K562 (cell line): ENCODE measurements around the gene PTTG1IP.

Experiments used
- CEBPB ChIP-seq: fragments of 450-650 bp; IDR thresholded peaks from 2 replicates; pipeline ENCODE4 v1.6.1; 2016; ENCODE audit warnings: missing genetic modification characterization, missing compliant biosample characterization
- RFX5 ChIP-seq: IDR thresholded peaks from 2 replicates; pipeline ENCODE4 v1.6.1; 2011; ENCODE audit warnings: low read depth, mild to moderate bottlenecking, improper control_type of control experiment, low read length
- SUPT5H ChIP-seq: fragments of 450-650 bp; IDR thresholded peaks from 2 replicates; pipeline ENCODE4 v1.6.1; 2016
- TCF7L2 ChIP-seq: fragments of 150-350 bp; IDR thresholded peaks from 2 replicates; pipeline ENCODE4 v1.6.1; 2016; ENCODE audit warnings: low read depth, mild to moderate bottlenecking, low read length, moderate library complexity
- YY1 ChIP-seq, 3 experiments: IDR thresholded peaks; 2 replicates each; pipeline ENCODE4 v1.6.1; 2011; ENCODE audit warnings: low read length in 2 of 3, mild to moderate bottlenecking in 2 of 3, moderate library complexity in 2 of 3, borderline replicate concordance in 1 of 3, control low read depth in 1 of 3, low read depth in 1 of 3; ENCODE audit not compliant: insufficient read depth in 3 of 3, insufficient replicate concordance in 2 of 3, control insufficient read depth in 1 of 3, insufficient read length in 1 of 3; ENCODE audit errors: extremely low read depth in 1 of 3
- TF ChIP-seq, protein P1 (sequence below): fragments of 250-450 bp; sonication (Bioruptor Pico); IDR thresholded peaks from 2 replicates; pipeline ENCODE4 v1.8.0; 2021; ENCODE audit warnings: moderate library complexity, mild to moderate bottlenecking, inconsistent platforms

- TF ChIP-seq CEBPB (no peak), TCF7L2 (no peak), RFX5 (no peak), SUPT5H (no peak), YY1 (IDR thresholded peaks at IDR 0.05; ENCODE audit: borderline replicate concordance in 1 of 3, control insufficient read depth in 1 of 3, extremely low read depth in 1 of 3, insufficient read depth in 3 of 3, insufficient read length in 1 of 3, insufficient replicate concordance in 2 of 3, low read depth in 1 of 3, low read length in 2 of 3) (no peak)
- TF ChIP-seq, protein P1, sequence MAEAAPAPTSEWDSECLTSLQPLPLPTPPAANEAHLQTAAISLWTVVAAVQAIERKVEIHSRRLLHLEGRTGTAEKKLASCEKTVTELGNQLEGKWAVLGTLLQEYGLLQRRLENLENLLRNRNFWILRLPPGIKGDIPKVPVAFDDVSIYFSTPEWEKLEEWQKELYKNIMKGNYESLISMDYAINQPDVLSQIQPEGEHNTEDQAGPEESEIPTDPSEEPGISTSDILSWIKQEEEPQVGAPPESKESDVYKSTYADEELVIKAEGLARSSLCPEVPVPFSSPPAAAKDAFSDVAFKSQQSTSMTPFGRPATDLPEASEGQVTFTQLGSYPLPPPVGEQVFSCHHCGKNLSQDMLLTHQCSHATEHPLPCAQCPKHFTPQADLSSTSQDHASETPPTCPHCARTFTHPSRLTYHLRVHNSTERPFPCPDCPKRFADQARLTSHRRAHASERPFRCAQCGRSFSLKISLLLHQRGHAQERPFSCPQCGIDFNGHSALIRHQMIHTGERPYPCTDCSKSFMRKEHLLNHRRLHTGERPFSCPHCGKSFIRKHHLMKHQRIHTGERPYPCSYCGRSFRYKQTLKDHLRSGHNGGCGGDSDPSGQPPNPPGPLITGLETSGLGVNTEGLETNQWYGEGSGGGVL (CRISPR knock-in tag): no peak
Observed at GRCh38 chr21:44908908-44909307, 35.4 kb upstream of the PTTG1IP start.
